ENCODE data around the gene PDK2. TPM values are rescaled to one million over a fixed set of nuclear protein-coding genes. Genes with fewer than 3 reads are reported as not detected.

Gene PDK2
- total and polyA plus RNA-seq, 10 of the 15 experiments (the other 5 are each of a cell fraction or from before 2014, with no cell fraction given): 0.98 to 22.6 (median 12.3) TPM

DNA sequence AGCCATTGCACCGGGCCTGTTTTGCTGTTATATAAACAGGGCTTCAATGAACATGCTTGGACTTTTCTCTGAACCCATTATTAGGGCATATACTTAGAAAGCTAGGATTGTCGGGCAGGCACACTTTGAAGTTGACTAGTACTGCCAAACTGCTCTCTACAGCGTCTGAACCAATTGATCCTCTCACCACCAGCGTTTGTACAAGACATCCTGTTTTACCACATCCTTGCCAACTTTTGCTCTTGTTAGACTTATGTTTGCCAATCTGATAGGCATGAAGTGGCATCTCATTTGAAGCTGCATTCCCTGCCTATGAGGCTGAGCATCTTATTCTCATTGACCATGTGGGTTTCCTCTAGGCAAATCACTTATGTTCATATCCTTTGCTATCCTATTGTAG, 62.7 kb downstream of the PDK2 start:
- POLR2A ChIA-PET: interaction anchor here (0.6 to 0.9 kb wide), 3 partner anchors 9 to 178 kb away, joined by 3 to 4 read pairs (median 4); no protein-coding TSS in a partner anchor
- Histone ChIP-seq H3K4me1 (ENCODE audit: control insufficient read depth, insufficient read depth, low read length) (peaks cover 39% of the 10 kb centered on the region), H3K27me3 (replicated peaks in 1 of 2; ENCODE audit: control insufficient read depth in 2 of 2, insufficient read depth in 2 of 2, low read length in 1 of 2) (no peaks in the 10 kb centered on the region), H3K27ac (ENCODE audit: control insufficient read depth, insufficient read depth) (no peak overlapping the region), H4K20me1 (ENCODE audit: control insufficient read depth, insufficient read depth) (no peaks in the 10 kb centered on the region), H2AFZ (ENCODE audit: control insufficient read depth, low read depth, low read length) (no peak overlapping the region), H3K9me3 (replicated peaks; ENCODE audit: control insufficient read depth, insufficient read depth, low read length) (no peaks in the 10 kb centered on the region), H3K9ac (ENCODE audit: control insufficient read depth, insufficient read depth, low read length) (no peak overlapping the region), H3K4me2 (ENCODE audit: control insufficient read depth, insufficient read depth) (no peak overlapping the region), H3K79me2 (ENCODE audit: control insufficient read depth, insufficient read depth, low read length) (no peaks in the 10 kb centered on the region), H3K4me3 (no peak overlapping the region), H3K36me3 (ENCODE audit: control insufficient read depth in 2 of 2, insufficient read depth in 2 of 2, low read length in 1 of 2) (no peaks in the 10 kb centered on the region)
- 52% methylated on average over 4 of the region's 4 CpGs for WGBS (ENCODE audit: insufficient coverage, insufficient replicate concordance, low lambda C conversion rate, missing lambda C conversion rate)
- no TSS peak for BruUV-seq (replicated peaks)
- ATAC-seq: no peak
- CTCF ChIA-PET: interaction anchor here (1.1 to 3.0 kb wide), 2 partner anchors 18 to 43 kb away, joined by 3 to 16 read pairs; no protein-coding TSS in a partner anchor
- DNase-seq (ENCODE audit: low read depth, low spot score): no peak
- SMC1A ChIA-PET (ENCODE audit: uncharacterized antibody, unreplicated experiment): interaction anchor here (1.1 kb wide), 1 partner anchor 12 kb away, joined by 3 read pairs; no protein-coding TSS in a partner anchor
- in situ Hi-C loops (cut with MboI): no loop called here
- TF ChIP-seq, protein P1, sequence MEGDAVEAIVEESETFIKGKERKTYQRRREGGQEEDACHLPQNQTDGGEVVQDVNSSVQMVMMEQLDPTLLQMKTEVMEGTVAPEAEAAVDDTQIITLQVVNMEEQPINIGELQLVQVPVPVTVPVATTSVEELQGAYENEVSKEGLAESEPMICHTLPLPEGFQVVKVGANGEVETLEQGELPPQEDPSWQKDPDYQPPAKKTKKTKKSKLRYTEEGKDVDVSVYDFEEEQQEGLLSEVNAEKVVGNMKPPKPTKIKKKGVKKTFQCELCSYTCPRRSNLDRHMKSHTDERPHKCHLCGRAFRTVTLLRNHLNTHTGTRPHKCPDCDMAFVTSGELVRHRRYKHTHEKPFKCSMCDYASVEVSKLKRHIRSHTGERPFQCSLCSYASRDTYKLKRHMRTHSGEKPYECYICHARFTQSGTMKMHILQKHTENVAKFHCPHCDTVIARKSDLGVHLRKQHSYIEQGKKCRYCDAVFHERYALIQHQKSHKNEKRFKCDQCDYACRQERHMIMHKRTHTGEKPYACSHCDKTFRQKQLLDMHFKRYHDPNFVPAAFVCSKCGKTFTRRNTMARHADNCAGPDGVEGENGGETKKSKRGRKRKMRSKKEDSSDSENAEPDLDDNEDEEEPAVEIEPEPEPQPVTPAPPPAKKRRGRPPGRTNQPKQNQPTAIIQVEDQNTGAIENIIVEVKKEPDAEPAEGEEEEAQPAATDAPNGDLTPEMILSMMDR (IDR thresholded peaks at IDR 0.05 in 2 of 3, conservative IDR thresholded peaks at IDR 0.05 in 1 of 3; ENCODE audit: control insufficient read depth in 2 of 3, extremely low read depth in 1 of 3, insufficient read depth in 1 of 3, low read depth in 3 of 3, low read length in 3 of 3): no peak
- TF ChIP-seq STAT3 (IDR thresholded peaks at IDR 0.05; ENCODE audit: low read depth, low read length): no peak
- TF ChIP-seq MEF2B (IDR thresholded peaks at IDR 0.05; ENCODE audit: partially characterized antibody, poor library complexity, severe bottlenecking): no peak
- TF ChIP-seq, protein P2, sequence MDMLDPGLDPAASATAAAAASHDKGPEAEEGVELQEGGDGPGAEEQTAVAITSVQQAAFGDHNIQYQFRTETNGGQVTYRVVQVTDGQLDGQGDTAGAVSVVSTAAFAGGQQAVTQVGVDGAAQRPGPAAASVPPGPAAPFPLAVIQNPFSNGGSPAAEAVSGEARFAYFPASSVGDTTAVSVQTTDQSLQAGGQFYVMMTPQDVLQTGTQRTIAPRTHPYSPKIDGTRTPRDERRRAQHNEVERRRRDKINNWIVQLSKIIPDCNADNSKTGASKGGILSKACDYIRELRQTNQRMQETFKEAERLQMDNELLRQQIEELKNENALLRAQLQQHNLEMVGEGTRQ (IDR thresholded peaks at IDR 0.05; ENCODE audit: borderline replicate concordance, low read depth, low read length): no peak
- no peak for TF ChIP-seq TAF1 (IDR thresholded peaks at IDR 0.05; ENCODE audit: borderline replicate concordance, low read depth, low read length)
- no peak for TF ChIP-seq LARP7 (IDR thresholded peaks at IDR 0.05)
- no peak for TF ChIP-seq RBBP5 (conservative IDR thresholded peaks at IDR 0.05)
- TF ChIP-seq SREBF1 (IDR thresholded peaks at IDR 0.05; ENCODE audit: low read length): no peak
- TF ChIP-seq SMAD5 (IDR thresholded peaks at IDR 0.05; ENCODE audit: low read depth): no peak
- TF ChIP-seq GATAD2B (conservative IDR thresholded peaks at IDR 0.05; ENCODE audit: low read depth): no peak
- TF ChIP-seq TCF3 (IDR thresholded peaks at IDR 0.05; ENCODE audit: borderline replicate concordance, insufficient read depth, low read depth, low read length): no peak
- no peak for TF ChIP-seq RCOR1 (conservative IDR thresholded peaks at IDR 0.05; ENCODE audit: low read depth, low read length)
- TF ChIP-seq POLR2AphosphoS2 (IDR thresholded peaks at IDR 0.05; ENCODE audit: low read depth, low read length): no peak
- no peak for TF ChIP-seq ZNF384 (IDR thresholded peaks at IDR 0.05; ENCODE audit: borderline replicate concordance, low read depth, low read length)
- TF ChIP-seq JUNB (IDR thresholded peaks at IDR 0.05): no peak
- no peak for TF ChIP-seq ZNF274 (IDR thresholded peaks at IDR 0.05; ENCODE audit: insufficient read depth, insufficient read length)
- no peak for TF ChIP-seq CREM (IDR thresholded peaks at IDR 0.05; ENCODE audit: low read depth)
- no peak for FAIRE-seq
- intact Hi-C loops (cut with micrococcal nuclease; ENCODE audit: unreplicated experiment): no loop called here
- RAD21 ChIA-PET (ENCODE audit: unreplicated experiment): interaction anchor here (0.7 kb wide), 1 partner anchor 11 kb away, joined by 3 read pairs; no protein-coding TSS in a partner anchor
